NB4 (cell line): ENCODE results near the gene EAPP.

ENCODE experiments used
- CTCF ChIP-seq: IDR thresholded peaks from one replicate; pipeline ENCODE4 v1.5.1; 2012; ENCODE audit warnings: low read depth, low read length
- MAX ChIP-seq: IDR thresholded peaks from 2 replicates; pipeline ENCODE4 v1.6.1; 2011; ENCODE audit warnings: low read depth, low read length

GRCh38 chr14:34554540-34555250, 15.2 kb upstream of the EAPP start:
- TF ChIP-seq CTCF (no peak), MAX (no peak)
